SK-N-SH treated with all-trans-retinoic acid at 6 μM for 48 hours (cell line): ENCODE data around the gene CALHM2.

ENCODE experiments used
- BACH2 ChIP-seq: fragments of 250-450 bp; sonication (Bioruptor Pico); IDR thresholded peaks from 2 replicates; pipeline ENCODE4 v1.9.0; 2021; ENCODE audit warnings: mild to moderate bottlenecking, borderline replicate concordance
- GLIS3 ChIP-seq: fragments of 250-450 bp; sonication (Bioruptor Pico); IDR thresholded peaks from 2 replicates; pipeline ENCODE4 v1.5.0; 2020; ENCODE audit warnings: mild to moderate bottlenecking, moderate library complexity
- ISL1 ChIP-seq: fragments of 250-450 bp; sonication (Bioruptor Pico); IDR thresholded peaks from 2 replicates; pipeline ENCODE4 v2.1.2; 2022; ENCODE audit warnings: mild to moderate bottlenecking, moderate library complexity
- RARB ChIP-seq: fragments of 250-450 bp; sonication (Bioruptor Pico); IDR thresholded peaks from 2 replicates; pipeline ENCODE4 v1.8.0; 2021; ENCODE audit warnings: mild to moderate bottlenecking, moderate library complexity
- TCF4 ChIP-seq: fragments of 250-450 bp; sonication (Bioruptor Pico); IDR thresholded peaks from 2 replicates; pipeline ENCODE4 v1.8.0; 2021; ENCODE audit warnings: mild to moderate bottlenecking, moderate library complexity, borderline replicate concordance
- ZFP3 ChIP-seq: fragments of 250-450 bp; sonication (Bioruptor Pico); IDR thresholded peaks from 2 replicates; pipeline ENCODE4 v1.5.0; 2020; ENCODE audit warnings: mild to moderate bottlenecking, moderate library complexity
- ZFP30 ChIP-seq: fragments of 450-650 bp; formaldehyde crosslinking; IDR thresholded peaks from 2 replicates; pipeline ENCODE4 v1.5.0; 2022; ENCODE audit warnings: mild to moderate bottlenecking, moderate library complexity

GRCh38 chr10:103480521-103480920, 28.4 kb upstream of the CALHM2 start:
- TF ChIP-seq ZFP30 (CRISPR knock-in tag) = no peak
- TF ChIP-seq BACH2 (CRISPR knock-in tag) = no peak
- TF ChIP-seq ZFP3 (CRISPR knock-in tag) = no peak
- TF ChIP-seq GLIS3 = no peak
- no peak for TF ChIP-seq ISL1 (CRISPR knock-in tag)
- TF ChIP-seq TCF4 (CRISPR knock-in tag) = no peak
- TF ChIP-seq RARB (CRISPR knock-in tag) = no peak
